Measurements from ENCODE around the gene SEC14L1.

The SEC14L1 gene

GRCh38 chr17:77140878-77141767 is at the start of gene SEC14L1:
Gene SEC14L1, plus strand, starts transcription at chr17:77140969. Its CDS starts 2,628 bp downstream, at chr17:77143597.
- Histone ChIP-seq H3K36me3 (peaks cover 0 to 19% (median 14%) of the 10 kb centered on the region in 3 donors), H3K27me3 (no peaks in the 10 kb centered on the region), H3K4me1 (peaks cover 0 to 30% (median 19%) of the 10 kb centered on the region in 4 donors), H3K27ac (peak within 1 kb of the TSS; percentile 95 to 97), H3K4me3 (peak within 1 kb of the TSS; percentile 86 to 95), H3K9me3 (no peaks in the 10 kb centered on the region)
- intact Hi-C loops (cut with DNase I; ENCODE audit: low total_unique reads) = loop anchor here (5.0 kb wide), 1 partner anchor 44 kb away; no protein-coding TSS in a partner anchor
- TF ChIP-seq CTCF (IDR thresholded peaks at IDR 0.05) = no peak
- peak; percentile 35 to 75 for DNase-seq

- H3K4me1 ChIP-seq = peaks cover 0 to 37% (median 32%) of the 10 kb centered on the region in 4 donors
- no peaks in the 10 kb centered on the region for H3K9me3 ChIP-seq
- intact Hi-C loops (cut with DNase I; ENCODE audit: low total_unique reads) = loop anchor here (10.0 kb wide), 1 partner anchor 403 kb away; no protein-coding TSS in a partner anchor
- H3K27me3 ChIP-seq = no peaks in the 10 kb centered on the region
- H3K4me3 ChIP-seq = no peak overlapping the region
- no peak for DNase-seq
- peaks cover 22 to 54% (median 32%) of the 10 kb centered on the region in 3 donors for H3K36me3 ChIP-seq
- no peak overlapping the region for H3K27ac ChIP-seq
- no peak for TF ChIP-seq CTCF (IDR thresholded peaks at IDR 0.05)
Observed at GRCh38 chr17:77092025-77092424, 48.7 kb upstream of the SEC14L1 start.

- intact Hi-C loops (cut with DNase I; ENCODE audit: low total_unique reads) = loop anchor here (5.0 to 10.0 kb wide), 2 partner anchors 47 to 399 kb away; partner anchors contain the start of gene SEC14L1
- no peak overlapping the region for H3K4me3 ChIP-seq
- peak overlapping the region in 1 of 2 donors; percentile 69 for H3K27ac ChIP-seq
- H3K36me3 ChIP-seq = peaks cover 22 to 53% (median 32%) of the 10 kb centered on the region in 3 donors
- TF ChIP-seq CTCF (IDR thresholded peaks at IDR 0.05) = no peak
- no peaks in the 10 kb centered on the region for H3K9me3 ChIP-seq
- no peaks in the 10 kb centered on the region for H3K27me3 ChIP-seq
- no peak for DNase-seq
- H3K4me1 ChIP-seq = peaks cover 0 to 41% (median 31%) of the 10 kb centered on the region in 4 donors
Observed at GRCh38 chr17:77095461-77095860, 45.3 kb upstream of the SEC14L1 start.

GRCh38 chr17:77096570-77097214 is 44.1 kb upstream of the SEC14L1 start:
- Histone ChIP-seq H3K4me1 (peaks cover 0 to 41% (median 31%) of the 10 kb centered on the region in 4 donors), H3K27ac (peak overlapping the region; percentile 61 to 69), H3K9me3 (no peaks in the 10 kb centered on the region), H3K27me3 (no peaks in the 10 kb centered on the region), H3K4me3 (no peak overlapping the region), H3K36me3 (peaks cover 22 to 41% (median 32%) of the 10 kb centered on the region in 3 donors)
- peak in 1 of 2 donors; percentile 55 for DNase-seq
- peak; percentile 72 to 84 for TF ChIP-seq CTCF (IDR thresholded peaks at IDR 0.05)
- intact Hi-C loops (cut with DNase I; ENCODE audit: low total_unique reads) = loop anchor here (5.0 to 10.0 kb wide), 2 partner anchors 46 to 398 kb away; partner anchors contain the start of gene SEC14L1

GRCh38 chr17:77097631-77098180 is 43.1 kb upstream of the SEC14L1 start:
- Histone ChIP-seq H3K4me3 (no peak overlapping the region), H3K27ac (peak overlapping the region; percentile 60 to 61), H3K9me3 (no peaks in the 10 kb centered on the region), H3K27me3 (no peaks in the 10 kb centered on the region), H3K4me1 (peaks cover 0 to 41% (median 31%) of the 10 kb centered on the region in 4 donors), H3K36me3 (peaks cover 22 to 30% (median 24%) of the 10 kb centered on the region in 3 donors)
- TF ChIP-seq CTCF (IDR thresholded peaks at IDR 0.05) = no peak
- DNase-seq = no peak
- intact Hi-C loops (cut with DNase I; ENCODE audit: low total_unique reads) = loop anchor here (5.0 to 10.0 kb wide), 2 partner anchors 45 to 397 kb away; partner anchors contain the start of gene SEC14L1

Data from tibial artery (tissue), 4 donors.